ENCODE results near the gene FGD3. TPM values are rescaled to one million over a fixed set of nuclear protein-coding genes. Genes with fewer than 3 reads are reported as not detected.
A peak's percentile ranks its signal among the peaks of the same experiment; 100 is the strongest.

Gene FGD3
- total RNA-seq, 2 experiments from 2014 or later = 102 to 104 TPM

DNA sequence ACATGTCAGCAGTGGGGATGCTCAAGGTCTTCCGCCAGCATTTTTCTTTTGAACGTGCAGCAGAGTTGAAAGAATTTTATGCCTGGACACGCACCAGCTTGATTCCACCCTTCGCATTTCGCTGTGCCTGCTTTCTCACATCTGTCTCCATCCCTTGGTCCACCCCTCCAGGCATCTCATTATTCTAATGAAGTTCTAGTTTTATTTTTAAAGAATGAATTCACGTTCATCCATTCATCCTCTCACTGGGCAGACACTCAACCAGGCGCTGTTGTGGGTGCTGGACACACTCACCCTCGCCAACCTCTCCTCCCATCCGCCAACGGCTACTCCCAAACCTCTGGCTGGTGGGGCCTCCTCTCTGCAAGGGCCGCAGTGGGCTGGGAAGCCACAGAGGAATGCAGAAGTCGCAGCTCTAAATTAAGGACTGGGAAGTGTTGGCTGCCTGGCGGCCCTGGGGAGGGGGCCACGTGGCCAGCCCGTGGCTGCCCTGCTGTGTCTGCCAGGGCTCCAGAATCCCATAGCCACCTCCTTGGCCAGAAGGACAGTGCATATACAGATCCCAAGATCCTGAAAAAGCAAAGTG, 117.9 kb downstream of the FGD3 start:
- H3K4me1 Mint-ChIP-seq = peaks cover 74% of the 10 kb centered on the region
- H3K27me3 Mint-ChIP-seq = no peaks in the 10 kb centered on the region
- peak overlapping the region; percentile 74 for H3K4me3 Mint-ChIP-seq
- ChIA-PET POLR2A (interaction anchor here (0.7 to 4.2 kb wide), 21 partner anchors 10 to 501 kb away, joined by 3 to 63 read pairs (median 7); partner anchors contain the start of genes CARD19 and FAM120AOS), CTCF (interaction anchor here (0.6 to 3.1 kb wide), 15 partner anchors 11 to 501 kb away, joined by 3 to 20 read pairs (median 6); partner anchors contain the start of gene NINJ1)
- peak overlapping the region; percentile 94 for H3K27ac Mint-ChIP-seq
- no peaks in the 10 kb centered on the region for H3K9me3 Mint-ChIP-seq
- H3K36me3 Mint-ChIP-seq (ENCODE audit: low read depth) = peaks cover 64% of the 10 kb centered on the region
- no peak for DNase-seq

- POLR2A ChIA-PET = interaction anchor here (4.2 kb wide), 1 partner anchor 30 kb away, joined by 63 read pairs; the partner anchor contains the start of gene CARD19
- no peak overlapping the region for H3K4me3 Mint-ChIP-seq
- no peak for DNase-seq
- peaks cover 61% of the 10 kb centered on the region for H3K4me1 Mint-ChIP-seq
- CTCF ChIA-PET = interaction anchor here (3.1 kb wide), 1 partner anchor 42 kb away, joined by 20 read pairs; no protein-coding TSS in a partner anchor
- H3K36me3 Mint-ChIP-seq (ENCODE audit: low read depth) = peaks cover 65% of the 10 kb centered on the region
- H3K27me3 Mint-ChIP-seq = no peaks in the 10 kb centered on the region
- H3K27ac Mint-ChIP-seq = no peak overlapping the region
- no peaks in the 10 kb centered on the region for H3K9me3 Mint-ChIP-seq
These were observed 119.8 kb downstream of the FGD3 start for GRCh38 chr9:93066978-93067603.

DNA sequence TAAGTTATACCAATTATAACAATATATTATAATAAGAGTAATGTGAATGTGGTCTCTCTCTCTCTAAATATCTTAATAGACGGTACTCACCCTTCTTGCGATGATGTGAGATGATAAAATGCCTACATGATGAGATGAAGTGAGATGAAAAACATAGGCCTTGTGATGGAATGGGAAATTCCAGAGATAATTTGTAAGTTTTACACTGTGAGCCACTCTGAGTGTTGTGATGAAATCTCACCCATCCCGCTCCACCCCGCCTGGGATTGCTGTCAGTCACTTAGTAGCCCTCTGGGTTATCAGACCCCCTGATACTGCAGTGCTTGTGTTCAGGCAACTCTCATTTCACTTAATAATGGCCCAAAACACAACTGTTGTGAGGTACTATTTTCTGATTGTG, 121.6 kb downstream of the FGD3 start:
- peaks cover 42% of the 10 kb centered on the region for H3K4me1 Mint-ChIP-seq
- no peaks in the 10 kb centered on the region for H3K27me3 Mint-ChIP-seq
- CTCF ChIA-PET = no interaction called here
- no peak overlapping the region for H3K27ac Mint-ChIP-seq
- H3K4me3 Mint-ChIP-seq = no peak overlapping the region
- POLR2A ChIA-PET = interaction anchor here (0.9 kb wide), 1 partner anchor 28 kb away, joined by 3 read pairs; no protein-coding TSS in a partner anchor
- H3K9me3 Mint-ChIP-seq = no peaks in the 10 kb centered on the region
- peaks cover 55% of the 10 kb centered on the region for H3K36me3 Mint-ChIP-seq (ENCODE audit: low read depth)
- DNase-seq = no peak

- CTCF ChIA-PET = interaction anchor here (1.1 kb wide), 1 partner anchor 68 kb away, joined by 4 read pairs; no protein-coding TSS in a partner anchor
- Mint-ChIP-seq H3K4me1 (peaks cover 18% of the 10 kb centered on the region), H3K9me3 (no peaks in the 10 kb centered on the region), H3K36me3 (ENCODE audit: low read depth) (peaks cover 43% of the 10 kb centered on the region), H3K27me3 (no peaks in the 10 kb centered on the region), H3K27ac (no peak overlapping the region), H3K4me3 (no peak overlapping the region)
- POLR2A ChIA-PET = interaction anchor here (0.8 kb wide), 2 partner anchors 9 to 13 kb away, joined by 3 read pairs; no protein-coding TSS in a partner anchor
- peak; percentile 34 for DNase-seq
These were observed 124.1 kb downstream of the FGD3 start for GRCh38 chr9:93071464-93071863.

GRCh38 chr9:93072383-93072795, 125.1 kb downstream of the FGD3 start:
- Mint-ChIP-seq H3K4me3 (no peak overlapping the region), H3K36me3 (ENCODE audit: low read depth) (peaks cover 43% of the 10 kb centered on the region), H3K27me3 (no peaks in the 10 kb centered on the region), H3K27ac (no peak overlapping the region), H3K4me1 (peaks cover 13% of the 10 kb centered on the region), H3K9me3 (no peaks in the 10 kb centered on the region)
- CTCF ChIA-PET = no interaction called here
- POLR2A ChIA-PET = interaction anchor here (0.8 kb wide), 1 partner anchor 8 kb away, joined by 3 read pairs; no protein-coding TSS in a partner anchor
- no peak for DNase-seq

DNA sequence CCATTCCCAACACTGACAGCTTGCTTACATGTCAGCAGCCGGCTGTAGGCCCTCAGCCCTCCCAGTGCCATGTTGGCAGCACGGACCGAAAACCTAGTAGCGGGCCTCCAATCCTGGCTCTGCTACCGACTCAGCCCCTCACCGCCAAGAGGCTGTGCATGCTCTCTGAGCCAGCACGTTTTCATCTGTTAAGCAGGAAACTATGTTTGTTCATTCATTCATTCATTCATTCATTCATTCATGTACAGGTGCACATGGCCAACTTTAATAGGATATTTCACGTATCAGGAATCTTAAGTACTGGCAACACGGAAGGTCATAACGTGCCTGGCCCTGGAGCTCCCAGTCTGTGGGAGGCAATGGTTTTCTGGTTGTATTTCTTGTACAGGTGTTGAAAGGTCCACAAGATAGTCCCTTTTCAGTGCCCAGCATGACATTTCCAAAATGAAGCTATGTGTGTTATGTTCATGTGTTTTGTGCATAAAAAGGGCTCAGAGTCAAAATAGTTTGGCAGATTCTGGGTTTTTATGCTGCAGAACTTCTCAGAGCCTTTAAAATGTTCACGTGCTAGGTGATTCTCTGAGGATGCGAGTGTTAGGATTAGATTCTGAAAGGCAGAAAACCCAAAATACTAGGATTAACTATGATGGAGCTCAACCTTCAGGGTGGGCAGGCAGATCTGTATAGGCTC, 128.9 kb downstream of the FGD3 start:
- Mint-ChIP-seq H3K36me3 (ENCODE audit: low read depth) (peaks cover 43% of the 10 kb centered on the region), H3K9me3 (no peaks in the 10 kb centered on the region), H3K4me3 (no peak overlapping the region), H3K27ac (no peak overlapping the region), H3K4me1 (peaks cover 12% of the 10 kb centered on the region), H3K27me3 (no peaks in the 10 kb centered on the region)
- no peak for DNase-seq
- ChIA-PET POLR2A (interaction anchor here (2.8 kb wide), 1 partner anchor 11 kb away, joined by 17 read pairs; no protein-coding TSS in a partner anchor), CTCF (interaction anchor here (0.8 to 1.6 kb wide), 3 partner anchors 12 to 120 kb away, joined by 3 to 5 read pairs (median 4); no protein-coding TSS in a partner anchor)

GRCh38 chr9:93076792-93077128, 129.4 kb downstream of the FGD3 start:
- peaks cover 45% of the 10 kb centered on the region for H3K36me3 Mint-ChIP-seq (ENCODE audit: low read depth)
- peaks cover 12% of the 10 kb centered on the region for H3K4me1 Mint-ChIP-seq
- no peak for DNase-seq
- ChIA-PET CTCF (interaction anchor here (0.8 to 1.3 kb wide), 2 partner anchors 12 to 73 kb away, joined by 3 to 4 read pairs; no protein-coding TSS in a partner anchor), POLR2A (interaction anchor here (2.8 kb wide), 1 partner anchor 12 kb away, joined by 17 read pairs; no protein-coding TSS in a partner anchor)
- no peak overlapping the region for H3K4me3 Mint-ChIP-seq
- no peaks in the 10 kb centered on the region for H3K9me3 Mint-ChIP-seq
- no peaks in the 10 kb centered on the region for H3K27me3 Mint-ChIP-seq
- H3K27ac Mint-ChIP-seq = no peak overlapping the region

DNA sequence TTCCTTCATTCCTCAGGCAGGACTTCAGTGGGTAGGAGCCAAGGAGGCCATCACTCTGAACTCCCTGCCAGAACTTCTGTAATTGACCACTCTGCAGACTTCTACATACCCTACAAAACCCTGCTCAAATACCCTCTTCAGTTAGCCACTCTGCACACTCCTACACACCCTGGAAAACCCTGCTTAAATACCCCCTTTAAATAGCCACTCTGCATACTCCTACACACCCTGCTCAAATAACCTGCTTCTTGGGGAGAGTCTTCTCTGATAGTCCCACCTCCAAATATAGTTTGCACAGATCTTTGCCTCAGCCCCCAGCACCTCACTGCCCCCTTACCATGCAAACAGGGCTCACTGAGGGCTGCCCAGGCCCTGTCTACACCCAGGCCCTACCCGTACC, 130.0 kb downstream of the FGD3 start:
- no peak for DNase-seq
- peaks cover 16% of the 10 kb centered on the region for H3K4me1 Mint-ChIP-seq
- CTCF ChIA-PET = no interaction called here
- no peaks in the 10 kb centered on the region for H3K9me3 Mint-ChIP-seq
- no peak overlapping the region for H3K4me3 Mint-ChIP-seq
- H3K36me3 Mint-ChIP-seq (ENCODE audit: low read depth) = peaks cover 48% of the 10 kb centered on the region
- no peaks in the 10 kb centered on the region for H3K27me3 Mint-ChIP-seq
- POLR2A ChIA-PET = interaction anchor here (2.0 kb wide), 1 partner anchor 13 kb away, joined by 7 read pairs; no protein-coding TSS in a partner anchor
- no peak overlapping the region for H3K27ac Mint-ChIP-seq

- Mint-ChIP-seq H3K36me3 (ENCODE audit: low read depth) (peaks cover 48% of the 10 kb centered on the region), H3K4me1 (peaks cover 20% of the 10 kb centered on the region), H3K27me3 (no peaks in the 10 kb centered on the region), H3K4me3 (no peak overlapping the region), H3K27ac (no peak overlapping the region), H3K9me3 (no peaks in the 10 kb centered on the region)
- ChIA-PET POLR2A (interaction anchor here (2.0 kb wide), 1 partner anchor 13 kb away, joined by 7 read pairs; no protein-coding TSS in a partner anchor), CTCF (no interaction called here)
- no peak for DNase-seq
These were observed 130.5 kb downstream of the FGD3 start for GRCh38 chr9:93077811-93078210.

DNA sequence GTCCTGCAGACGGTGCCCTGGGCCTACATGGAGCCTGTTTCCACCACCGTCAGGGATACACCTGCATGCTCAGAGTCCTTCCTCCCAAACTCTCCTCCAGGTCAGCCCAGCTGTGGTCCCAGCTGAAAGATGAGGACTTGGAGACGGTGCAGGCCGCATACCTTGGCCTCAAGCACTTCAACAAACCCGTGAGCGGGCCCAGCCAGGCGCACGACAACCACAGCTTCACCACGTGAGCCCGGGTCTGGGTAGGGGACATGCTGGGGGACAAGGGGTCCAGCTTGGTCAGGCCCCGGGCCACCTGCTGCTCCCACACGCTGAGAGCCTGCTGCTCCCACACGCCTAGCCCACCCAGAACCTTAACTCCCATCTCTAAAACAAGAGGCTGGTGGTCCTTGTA, 132.0 kb downstream of the FGD3 start:
- Mint-ChIP-seq H3K27ac (no peak overlapping the region), H3K4me1 (peaks cover 35% of the 10 kb centered on the region), H3K27me3 (no peaks in the 10 kb centered on the region), H3K4me3 (no peak overlapping the region), H3K36me3 (ENCODE audit: low read depth) (peaks cover 59% of the 10 kb centered on the region), H3K9me3 (no peaks in the 10 kb centered on the region)
- ChIA-PET CTCF (no interaction called here), POLR2A (interaction anchor here (2.0 kb wide), 1 partner anchor 15 kb away, joined by 7 read pairs; no protein-coding TSS in a partner anchor)
- no peak for DNase-seq

GRCh38 chr9:93080406-93080805, 133.1 kb downstream of the FGD3 start:
- CTCF ChIA-PET = interaction anchor here (0.7 kb wide), 1 partner anchor 16 kb away, joined by 4 read pairs; no protein-coding TSS in a partner anchor
- Mint-ChIP-seq H3K27me3 (no peaks in the 10 kb centered on the region), H3K4me3 (no peak overlapping the region), H3K36me3 (ENCODE audit: low read depth) (peaks cover 62% of the 10 kb centered on the region), H3K4me1 (peaks cover 35% of the 10 kb centered on the region), H3K27ac (no peak overlapping the region), H3K9me3 (no peaks in the 10 kb centered on the region)
- DNase-seq = no peak
- POLR2A ChIA-PET = interaction anchor here (1.2 to 1.9 kb wide), 3 partner anchors 9 to 20 kb away, joined by 3 to 9 read pairs (median 4); no protein-coding TSS in a partner anchor

- Mint-ChIP-seq H3K36me3 (ENCODE audit: low read depth) (peaks cover 63% of the 10 kb centered on the region), H3K4me3 (no peak overlapping the region), H3K4me1 (peaks cover 39% of the 10 kb centered on the region), H3K27ac (no peak overlapping the region), H3K9me3 (peaks cover 2% of the 10 kb centered on the region), H3K27me3 (no peaks in the 10 kb centered on the region)
- no peak for DNase-seq
- ChIA-PET CTCF (interaction anchor here (0.7 to 0.8 kb wide), 2 partner anchors 16 to 27 kb away, joined by 4 read pairs; no protein-coding TSS in a partner anchor), POLR2A (interaction anchor here (1.2 to 1.9 kb wide), 3 partner anchors 9 to 20 kb away, joined by 3 to 9 read pairs (median 4); no protein-coding TSS in a partner anchor)
These were observed 133.8 kb downstream of the FGD3 start for GRCh38 chr9:93081081-93081529.

Data from activated CD4-positive, alpha-beta memory T cell treated with anti-CD3 and anti-CD28 coated beads, Interleukin-2, amount 10 ng/mL, durations not matched to agents 7 days and 5 days (primary cell).